Activated CD8-positive, alpha-beta memory T cell treated with anti-CD3 and anti-CD28 coated beads for 4 hours (primary cell): ENCODE results near the gene NBPF3.
"Not testable (repeated sequence)": the region's sequence is repeated elsewhere in the genome, so short reads cannot be mapped to it uniquely, and the experiment has no call there.

Source experiments
- DNase-seq, 2 donors: peaks; one replicate each; pipeline ENCODE4 v3.0.0-alpha.2; 2020; ENCODE audit warnings: low read depth in 2 of 2

Gene NBPF3, protein sequence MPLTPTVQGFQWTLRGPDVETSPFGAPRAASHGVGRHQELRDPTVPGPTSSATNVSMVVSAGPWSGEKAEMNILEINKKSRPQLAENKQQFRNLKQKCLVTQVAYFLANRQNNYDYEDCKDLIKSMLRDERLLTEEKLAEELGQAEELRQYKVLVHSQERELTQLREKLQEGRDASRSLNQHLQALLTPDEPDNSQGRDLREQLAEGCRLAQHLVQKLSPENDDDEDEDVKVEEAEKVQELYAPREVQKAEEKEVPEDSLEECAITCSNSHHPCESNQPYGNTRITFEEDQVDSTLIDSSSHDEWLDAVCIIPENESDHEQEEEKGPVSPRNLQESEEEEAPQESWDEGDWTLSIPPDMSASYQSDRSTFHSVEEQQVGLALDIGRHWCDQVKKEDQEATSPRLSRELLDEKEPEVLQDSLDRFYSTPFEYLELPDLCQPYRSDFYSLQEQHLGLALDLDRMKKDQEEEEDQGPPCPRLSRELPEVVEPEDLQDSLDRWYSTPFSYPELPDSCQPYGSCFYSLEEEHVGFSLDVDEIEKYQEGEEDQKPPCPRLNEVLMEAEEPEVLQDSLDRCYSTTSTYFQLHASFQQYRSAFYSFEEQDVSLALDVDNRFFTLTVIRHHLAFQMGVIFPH

DNA sequence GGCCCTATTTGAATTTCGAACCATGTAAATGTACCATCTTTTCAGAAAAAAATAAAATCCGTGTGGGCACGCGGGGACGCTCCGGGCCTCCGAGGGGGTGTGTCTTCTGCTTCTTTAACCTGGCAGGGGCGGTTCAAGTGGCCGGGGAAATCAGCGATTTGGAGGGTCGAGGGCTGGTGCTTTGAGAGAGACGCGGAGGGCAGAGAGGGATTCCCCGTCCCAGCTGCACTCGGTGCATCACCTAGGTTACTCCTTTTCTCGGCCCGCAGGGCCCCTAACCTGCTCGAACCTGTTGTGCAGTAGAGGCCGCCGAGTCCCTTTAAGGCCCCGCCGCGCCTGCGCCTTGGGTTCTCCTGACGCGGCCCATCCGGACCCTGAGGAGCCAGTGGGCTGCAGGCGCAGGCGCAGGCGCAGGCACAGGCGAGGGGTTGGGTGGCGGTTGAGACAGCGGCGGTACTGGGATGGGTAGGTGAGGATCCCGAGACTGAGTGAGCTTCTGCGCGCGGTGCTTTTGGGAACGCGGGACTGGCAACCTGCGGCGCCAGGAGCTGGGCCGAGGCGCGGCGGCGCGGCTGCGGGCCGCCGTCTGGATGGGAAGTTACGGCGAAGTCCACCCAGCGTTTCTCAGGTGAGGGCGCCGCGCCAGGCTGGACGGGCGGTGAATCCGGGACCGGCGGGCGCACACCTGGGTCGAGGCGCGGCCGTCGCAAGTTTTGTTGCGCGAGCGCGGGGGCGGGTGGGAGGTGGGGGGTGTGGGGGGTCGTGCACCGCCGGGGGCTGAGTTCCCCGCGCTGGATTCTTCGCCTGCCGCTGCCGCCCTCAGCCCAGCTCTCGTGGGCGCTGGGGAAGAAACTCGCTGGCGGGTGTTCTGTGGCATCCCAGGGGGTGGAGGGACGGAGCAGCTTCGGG is at the start of gene NBPF3:
Gene NBPF3, plus strand, starts transcription at position 417 of the 909 bp plus-strand sequence. CDS start 4,950 bp downstream, outside the sequence.
- peak; percentile 73 to 78 for DNase-seq

DNA sequence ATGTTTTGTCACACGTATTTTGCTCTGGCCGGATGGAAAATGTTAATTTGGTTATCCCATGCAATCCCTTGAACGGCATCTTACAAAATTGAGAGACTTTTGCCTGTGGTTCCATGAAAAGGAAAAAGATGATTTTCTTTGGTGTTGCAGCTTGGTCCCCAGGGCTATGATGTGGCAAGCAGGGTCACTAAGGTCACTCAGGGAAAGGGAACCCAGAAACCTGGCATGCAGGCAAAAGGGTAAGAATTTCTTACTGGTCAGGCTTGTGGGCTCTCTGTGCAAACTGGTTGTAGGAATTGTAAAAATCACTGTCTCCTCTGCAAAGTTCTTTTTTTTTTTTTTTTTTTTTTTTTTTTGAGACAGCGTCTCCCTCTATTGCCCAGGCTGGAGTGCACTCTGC is 48.4 kb upstream of the NBPF3 start:
- no peak for DNase-seq

DNA sequence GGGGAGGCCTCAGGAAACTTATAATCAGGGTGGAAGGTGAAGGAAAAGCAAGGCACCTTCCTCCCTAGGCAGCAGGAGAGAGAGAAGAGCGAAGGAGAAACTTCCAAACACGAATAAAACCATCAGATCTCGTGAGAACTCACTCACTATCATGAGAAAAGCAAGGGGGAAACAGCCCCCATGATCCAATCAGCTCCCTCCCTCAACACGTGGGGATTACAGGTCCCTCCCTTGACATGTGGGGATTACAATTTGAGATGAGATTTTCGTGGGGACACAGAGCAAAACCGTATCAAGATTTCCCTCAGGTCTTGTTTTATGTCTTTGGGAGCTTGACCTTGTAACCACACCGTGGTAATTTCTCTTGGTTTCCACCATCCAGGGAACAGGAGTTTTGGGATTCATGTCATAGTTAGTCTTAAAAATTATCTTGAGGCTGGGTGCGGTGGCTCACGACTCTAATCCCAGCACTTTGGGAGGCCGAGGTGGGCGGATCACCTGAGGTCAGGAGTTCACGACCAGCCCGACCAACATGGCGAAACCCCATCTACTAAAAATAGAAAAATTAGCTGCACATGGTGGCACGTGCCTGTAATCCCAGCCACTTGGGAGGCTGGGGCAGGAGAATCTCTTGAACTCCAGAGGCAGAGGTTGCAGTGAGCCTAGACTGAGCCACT is 47.2 kb upstream of the NBPF3 start:
- no peak for DNase-seq

DNA sequence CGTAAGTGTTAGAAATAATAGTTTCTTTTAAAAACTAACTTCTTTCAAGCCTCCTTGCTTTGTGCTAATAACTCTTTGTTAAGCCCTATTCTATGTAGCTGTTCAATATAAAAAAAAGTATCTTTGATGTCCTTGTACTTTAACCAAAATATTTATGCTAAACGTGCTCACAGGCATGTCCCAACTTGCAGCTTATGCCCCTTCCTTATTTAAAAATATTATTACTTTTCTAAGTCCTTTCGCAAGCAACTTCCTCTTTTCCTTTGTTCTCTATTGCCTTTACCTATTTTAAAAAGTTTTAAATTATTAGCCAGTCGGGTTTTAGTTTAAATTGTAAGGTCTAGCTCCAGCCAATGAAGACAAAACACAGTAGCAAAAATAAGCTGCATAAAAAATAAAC is 43.4 kb upstream of the NBPF3 start:
- no peak for DNase-seq

DNA sequence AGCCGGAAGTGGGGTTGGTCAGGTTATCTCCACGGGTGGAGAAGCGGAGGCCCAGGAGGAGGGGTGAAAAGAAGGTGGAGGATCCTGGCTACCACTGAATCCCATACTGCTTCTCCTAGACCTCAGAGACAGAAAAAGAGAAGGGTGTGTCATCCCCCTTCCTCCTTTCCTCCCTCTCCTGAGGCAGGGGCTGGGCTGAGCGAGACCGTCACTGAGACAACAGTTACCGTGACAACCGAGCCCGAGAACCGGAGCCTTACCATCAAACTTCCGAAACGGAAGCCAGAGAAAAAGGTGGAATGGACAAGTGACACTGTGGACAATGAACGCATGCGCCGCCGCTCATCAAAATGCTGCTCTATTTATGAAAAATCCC is 42.1 kb upstream of the NBPF3 start:
- DNase-seq, result no peak

DNA sequence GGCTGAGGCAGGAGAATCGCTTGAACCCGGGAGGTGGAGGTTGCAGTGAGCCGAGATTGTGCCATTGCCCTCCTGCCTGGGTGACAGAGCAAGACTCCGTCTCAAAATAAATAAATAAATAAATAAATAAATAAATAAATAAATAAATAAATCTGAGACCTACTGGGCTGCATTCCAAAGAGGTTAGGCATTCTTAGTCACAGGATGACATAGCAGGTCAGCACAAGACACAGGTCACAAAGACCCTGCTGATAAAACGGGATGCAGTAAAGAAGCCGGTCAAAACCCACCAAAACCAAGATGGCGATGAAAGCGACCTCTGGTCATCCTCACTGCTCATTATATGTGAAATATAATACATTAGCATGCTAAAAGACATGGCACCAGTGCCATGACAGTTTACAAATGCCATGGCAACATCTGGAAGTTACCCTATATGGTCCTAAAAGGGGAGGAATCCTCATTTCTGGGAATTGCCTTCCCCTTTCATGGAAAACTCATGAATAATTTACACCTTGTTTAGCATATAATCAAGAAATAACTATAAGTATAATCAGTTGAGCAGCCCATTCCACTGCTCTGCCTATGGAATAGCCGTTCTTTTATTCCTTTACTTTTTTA is 38.1 kb upstream of the NBPF3 start:
- DNase-seq, result not testable (repeated sequence)

DNA sequence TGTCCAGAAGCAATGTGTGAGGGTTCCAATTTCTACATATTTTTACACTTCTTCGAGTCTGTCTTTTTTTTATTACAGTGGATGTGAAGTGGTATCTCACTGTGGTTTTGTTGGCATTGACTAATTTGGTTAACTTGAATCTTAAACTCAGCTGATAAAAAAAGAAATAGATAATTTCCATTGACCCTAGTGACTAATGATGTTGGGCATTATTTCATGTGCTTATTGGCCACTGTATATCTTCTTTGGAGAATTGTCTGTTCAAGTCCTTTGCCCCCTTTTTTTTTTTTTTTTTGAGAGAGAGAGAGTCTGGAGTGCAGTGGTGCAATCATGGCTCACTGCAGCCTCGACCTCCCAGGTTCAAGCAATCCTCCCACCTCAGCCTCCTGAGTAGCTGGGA is 33.3 kb upstream of the NBPF3 start:
- no peak for DNase-seq

DNA sequence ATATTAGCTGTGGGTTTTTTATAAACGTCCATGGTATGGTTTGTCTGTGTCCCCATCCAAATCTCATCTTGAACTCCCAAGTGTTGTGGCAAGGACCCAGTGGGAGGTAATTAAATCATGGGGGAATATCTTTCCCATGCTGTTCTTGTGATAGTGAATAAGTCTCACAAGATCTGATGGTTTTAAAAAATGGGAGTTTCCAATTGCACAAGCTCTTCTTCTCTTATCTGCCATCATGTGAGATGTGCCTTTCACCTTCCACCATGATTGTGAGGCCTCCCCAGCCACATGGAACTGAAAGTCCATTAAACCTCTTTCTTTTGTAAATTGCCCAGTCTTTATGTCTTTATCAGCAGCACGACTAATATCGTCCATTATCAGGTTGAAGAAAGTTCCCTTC is 30.0 kb upstream of the NBPF3 start:
- DNase-seq, result not testable (repeated sequence)

DNA sequence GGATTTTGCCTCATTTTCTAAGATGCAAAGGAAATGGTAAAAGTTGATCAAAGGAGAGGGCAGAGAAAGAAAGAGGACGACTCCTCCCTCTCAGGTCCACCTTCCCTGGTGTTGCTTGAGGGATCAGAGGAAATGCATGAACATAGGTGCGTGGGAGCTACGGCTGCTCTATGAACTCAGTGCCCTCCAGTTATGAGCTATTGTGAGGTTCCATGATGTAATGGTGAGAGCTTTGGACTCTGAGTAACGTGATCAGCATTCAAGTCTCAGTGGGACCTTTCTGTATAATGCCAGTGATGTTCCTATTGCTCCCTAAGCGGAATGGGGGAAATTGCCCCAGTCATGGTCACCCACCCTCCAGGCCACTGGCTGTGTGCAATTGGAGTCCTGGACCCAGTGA is 25.9 kb upstream of the NBPF3 start:
- DNase-seq, result no peak

DNA sequence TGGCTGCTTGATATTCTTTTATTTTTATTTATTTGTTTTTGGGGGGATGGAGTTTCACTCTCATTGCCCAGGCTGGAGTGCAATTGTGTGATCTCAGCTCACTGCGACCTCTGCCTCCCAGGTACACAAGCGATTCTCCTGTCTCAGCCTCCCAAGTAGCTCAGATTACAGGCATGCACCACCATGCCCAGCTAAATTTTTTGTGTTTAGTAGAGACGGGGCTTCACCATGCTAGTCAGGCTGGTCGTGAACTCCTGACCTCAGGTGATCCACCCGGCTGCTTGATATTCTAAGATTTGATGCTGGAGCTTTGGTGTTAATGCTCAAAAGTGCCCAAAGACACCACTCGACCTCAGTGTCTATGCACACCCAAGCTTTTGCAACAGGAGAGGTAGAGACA is 19.6 kb upstream of the NBPF3 start:
- DNase-seq, result not testable (repeated sequence)

DNA sequence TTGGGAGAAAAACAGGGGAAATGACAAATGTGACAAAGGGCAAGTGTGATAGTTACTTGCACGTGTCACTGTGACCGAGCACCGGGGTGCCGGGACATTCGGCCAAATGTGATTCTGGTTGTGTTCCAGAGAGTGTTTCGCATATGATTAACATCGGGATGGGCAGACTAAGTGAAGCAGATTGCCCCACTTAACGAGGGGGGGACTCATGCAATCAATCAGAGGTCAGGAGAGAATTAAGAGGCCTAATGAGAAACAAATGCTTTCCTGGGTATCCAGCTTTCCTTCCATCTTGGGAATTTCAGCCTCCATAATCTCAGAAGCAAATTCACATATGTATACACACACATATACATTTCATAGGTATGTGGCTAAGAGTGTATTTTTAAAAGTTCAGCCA is 18.6 kb upstream of the NBPF3 start:
- DNase-seq, result not testable (repeated sequence)

DNA sequence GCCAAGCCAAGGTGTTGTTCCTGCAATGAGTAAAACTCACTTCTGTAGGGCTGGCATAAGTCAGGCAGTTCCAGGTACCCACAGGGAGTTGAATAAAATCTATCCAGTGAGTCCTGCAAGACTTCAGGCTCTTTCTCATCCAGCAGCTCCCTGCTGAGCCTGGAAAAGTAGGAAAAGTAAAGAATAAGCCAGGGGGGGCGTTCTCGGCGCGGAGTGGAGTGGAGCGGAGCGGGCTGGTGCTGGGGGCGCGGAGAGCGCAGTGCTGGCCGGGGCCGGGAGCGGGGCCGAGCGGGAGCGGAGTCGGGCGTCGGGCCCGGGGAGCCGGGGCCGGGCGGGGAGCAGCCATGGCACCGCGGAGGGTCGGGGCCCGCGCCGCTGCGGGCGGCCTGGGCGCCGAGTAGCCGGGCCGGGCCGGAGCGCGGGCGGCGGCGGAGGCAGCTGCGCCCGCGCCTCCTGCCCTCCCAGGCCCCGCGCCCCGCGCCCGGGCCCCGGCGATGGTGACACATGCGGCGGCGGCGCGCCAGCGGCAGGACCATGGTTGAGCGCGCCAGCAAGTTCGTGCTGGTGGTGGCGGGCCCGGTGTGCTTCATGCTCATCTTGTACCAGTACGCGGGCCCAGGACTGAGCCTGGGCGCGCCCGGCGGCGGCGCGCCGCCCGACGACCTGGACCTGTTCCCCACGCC is 12.0 kb upstream of the NBPF3 start:
- not testable (repeated sequence) for DNase-seq

DNA sequence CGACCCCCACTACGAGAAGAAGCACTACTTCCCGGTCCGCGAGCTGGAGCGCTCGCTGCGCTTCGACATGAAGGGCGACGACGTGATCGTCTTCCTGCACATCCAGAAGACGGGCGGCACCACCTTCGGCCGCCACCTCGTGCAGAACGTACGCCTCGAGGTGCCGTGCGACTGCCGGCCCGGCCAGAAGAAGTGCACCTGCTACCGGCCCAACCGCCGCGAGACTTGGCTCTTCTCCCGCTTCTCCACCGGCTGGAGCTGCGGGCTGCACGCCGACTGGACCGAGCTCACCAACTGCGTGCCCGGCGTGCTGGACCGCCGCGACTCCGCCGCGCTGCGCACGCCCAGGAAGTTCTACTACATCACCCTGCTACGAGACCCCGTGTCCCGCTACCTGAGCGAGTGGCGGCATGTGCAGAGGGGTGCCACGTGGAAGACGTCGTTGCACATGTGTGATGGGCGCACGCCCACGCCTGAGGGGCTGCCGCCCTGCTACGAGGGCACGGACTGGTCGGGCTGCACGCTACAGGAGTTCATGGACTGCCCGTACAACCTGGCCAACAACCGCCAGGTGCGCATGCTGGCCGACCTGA is 11.4 kb upstream of the NBPF3 start:
- DNase-seq, result not testable (repeated sequence)

DNA sequence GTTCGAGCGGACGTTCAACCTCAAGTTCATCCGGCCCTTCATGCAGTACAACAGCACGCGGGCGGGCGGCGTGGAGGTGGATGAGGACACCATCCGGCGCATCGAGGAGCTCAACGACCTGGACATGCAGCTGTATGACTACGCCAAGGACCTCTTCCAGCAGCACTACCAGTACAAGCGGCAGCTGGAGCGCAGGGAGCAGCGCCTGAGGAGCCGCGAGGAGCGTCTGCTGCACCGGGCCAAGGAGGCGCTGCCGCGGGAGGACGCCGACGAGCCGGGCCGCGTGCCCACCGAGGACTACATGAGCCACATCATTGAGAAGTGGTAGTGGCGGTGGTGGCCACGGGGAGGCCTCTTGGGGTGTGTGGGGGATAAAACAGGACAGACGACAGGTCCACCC is 10.7 kb upstream of the NBPF3 start:
- DNase-seq, result not testable (repeated sequence)

DNA sequence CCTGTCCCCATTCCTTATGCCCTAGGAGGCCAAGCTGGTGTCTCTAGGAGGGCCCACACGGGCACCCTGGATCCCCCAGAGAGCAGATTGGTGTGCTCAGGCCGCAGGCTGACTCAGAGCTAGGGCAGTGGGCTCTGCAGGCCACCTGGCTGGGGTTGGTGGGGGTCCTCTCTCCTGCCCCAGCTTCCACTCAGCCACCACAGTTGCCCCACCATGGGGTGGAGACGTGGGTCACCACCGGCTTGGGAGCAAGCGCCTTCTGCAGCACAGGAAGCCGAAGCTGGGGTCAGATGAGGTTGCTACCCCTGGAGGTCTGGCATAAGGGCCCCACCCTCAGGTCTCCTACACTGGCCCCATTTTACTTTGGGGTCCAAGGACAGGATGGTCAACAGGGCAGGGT is 9.1 kb upstream of the NBPF3 start:
- DNase-seq, result not testable (repeated sequence)

DNA sequence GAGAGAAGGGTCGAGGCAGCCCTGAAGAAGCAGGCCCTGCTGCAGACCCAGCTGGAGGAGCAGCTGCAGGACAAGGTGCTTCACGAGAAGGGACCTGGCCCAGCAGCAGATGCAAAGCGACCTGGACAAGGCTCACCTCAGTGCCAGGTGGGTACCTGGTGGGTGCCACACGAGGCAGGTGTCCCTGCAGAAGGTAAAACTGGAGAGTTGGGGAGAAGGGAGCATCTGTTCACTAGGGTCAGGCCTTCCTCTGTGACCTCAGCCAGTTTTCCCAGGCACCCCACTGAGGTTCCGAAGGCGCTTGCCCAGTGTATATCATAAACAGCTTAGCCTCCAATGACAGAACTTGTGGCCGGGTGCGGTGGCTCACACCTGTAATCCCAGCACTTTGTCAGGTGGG is 5.5 kb upstream of the NBPF3 start:
- DNase-seq, result no peak

DNA sequence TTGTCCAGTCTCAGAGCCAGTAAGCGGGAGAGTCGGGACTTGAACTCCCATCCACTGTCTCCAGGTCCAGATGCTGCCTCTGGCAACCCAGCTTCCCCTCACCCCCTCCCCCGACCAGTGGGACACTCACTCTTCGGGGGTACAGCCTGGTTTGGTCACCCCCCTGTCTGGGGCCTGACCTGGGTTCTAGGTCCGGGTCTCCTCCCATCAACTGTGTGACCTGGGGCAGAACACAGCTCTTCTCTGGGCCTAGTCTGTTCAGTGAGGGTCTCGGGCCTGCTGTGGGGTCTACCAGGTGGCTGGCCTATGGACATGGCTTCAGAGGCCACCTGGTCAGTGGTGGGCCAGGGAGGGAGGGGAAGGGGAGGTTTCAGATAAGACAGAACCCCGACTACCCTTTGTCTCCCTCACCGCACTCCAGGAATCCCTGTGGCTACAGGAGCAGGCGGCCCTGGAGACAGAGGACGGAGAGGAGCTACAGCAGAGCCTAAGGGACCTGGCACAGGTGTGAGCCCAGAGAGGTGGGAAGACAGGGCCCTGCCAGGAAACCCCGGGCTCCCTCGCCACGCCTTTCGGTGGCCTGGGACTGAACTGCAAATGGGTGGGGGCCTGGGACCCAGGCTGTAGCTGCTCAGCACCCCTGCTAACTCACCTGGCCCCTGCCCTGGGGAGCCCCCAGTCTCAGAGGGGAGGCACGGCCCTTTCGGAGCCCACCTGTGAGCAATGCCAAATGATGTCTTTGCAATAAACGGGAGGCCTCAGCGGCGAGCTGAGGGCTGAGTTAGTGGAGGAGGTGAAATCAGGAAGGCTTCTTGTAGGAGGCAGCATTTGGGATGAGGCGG is 4.1 kb upstream of the NBPF3 start:
- DNase-seq, result no peak

DNA sequence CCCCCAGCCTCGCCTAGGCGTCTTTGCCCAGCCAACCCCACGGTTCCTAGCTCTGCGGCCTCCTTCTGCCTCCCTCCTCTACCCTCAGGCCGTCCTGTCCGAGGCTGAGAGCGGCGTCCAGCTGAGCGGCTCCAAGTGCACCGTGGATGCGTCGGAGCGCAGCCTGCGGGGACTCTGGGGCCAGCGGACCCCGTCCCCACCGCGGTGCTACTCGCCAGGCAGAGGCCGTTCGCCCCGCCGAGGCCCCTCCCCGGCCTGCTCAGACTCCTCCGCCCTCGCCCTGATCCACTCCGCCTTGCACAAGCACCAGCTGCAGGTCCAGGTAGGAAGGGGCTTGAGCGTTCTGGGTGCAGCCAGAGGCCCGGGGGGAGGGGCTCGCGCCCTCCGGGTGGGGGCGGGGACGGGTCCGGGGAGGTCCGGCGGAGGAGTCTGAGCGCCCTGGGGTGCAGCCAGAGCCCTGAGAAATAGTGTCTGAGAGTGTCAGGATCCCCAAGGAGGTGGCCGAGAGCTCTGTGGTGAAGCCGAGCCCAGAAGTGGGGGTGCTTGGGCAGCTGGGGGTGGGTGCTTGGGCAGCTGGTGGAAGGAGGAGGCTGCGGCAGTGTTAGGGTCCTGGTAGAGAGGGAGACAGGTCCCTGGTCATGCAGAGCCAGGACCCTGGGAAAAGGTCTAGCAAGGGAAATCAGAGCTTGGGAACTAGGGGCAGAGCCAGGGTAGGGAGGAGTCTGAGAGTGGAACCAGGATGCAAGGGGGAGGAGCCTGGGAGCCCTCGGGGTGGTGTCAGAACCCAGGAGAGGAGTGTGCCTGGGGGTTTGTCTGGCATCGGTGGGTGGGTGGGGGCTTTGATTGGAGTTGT is 3.2 kb upstream of the NBPF3 start:
- no peak for DNase-seq

DNA sequence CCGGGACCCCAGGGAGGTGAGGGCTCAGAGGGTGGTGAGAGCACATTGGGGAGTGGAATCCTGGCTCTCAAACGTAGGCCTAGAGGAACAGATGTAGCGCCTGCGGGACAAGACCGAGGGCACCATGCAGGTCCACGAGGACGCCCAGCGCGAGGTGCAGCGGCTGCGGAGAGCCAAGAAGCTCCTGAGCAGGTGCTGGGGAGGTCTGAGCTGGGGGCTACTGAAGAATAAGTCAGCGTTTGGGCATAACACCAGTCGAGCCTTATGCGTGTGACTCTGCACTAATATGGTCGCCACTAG is 2.6 kb upstream of the NBPF3 start:
- DNase-seq, result no peak
